Erythroblast (primary cell): Measurements from ENCODE around the gene HS3ST6.
"Not testable (repeated sequence)": the region's sequence is repeated elsewhere in the genome, so short reads cannot be mapped to it uniquely, and the experiment has no call there.

Experiments
- GATA1 ChIP-seq: IDR thresholded peaks from 2 replicates; pipeline ENCODE4 v1.6.1; 2011; ENCODE audit warnings: low read depth, mild to moderate bottlenecking, control low read depth, low read length, moderate library complexity
- POLR2A ChIP-seq: IDR thresholded peaks from 2 replicates; pipeline ENCODE4 v1.6.1; 2011; ENCODE audit warnings: mild to moderate bottlenecking, low read length

DNA sequence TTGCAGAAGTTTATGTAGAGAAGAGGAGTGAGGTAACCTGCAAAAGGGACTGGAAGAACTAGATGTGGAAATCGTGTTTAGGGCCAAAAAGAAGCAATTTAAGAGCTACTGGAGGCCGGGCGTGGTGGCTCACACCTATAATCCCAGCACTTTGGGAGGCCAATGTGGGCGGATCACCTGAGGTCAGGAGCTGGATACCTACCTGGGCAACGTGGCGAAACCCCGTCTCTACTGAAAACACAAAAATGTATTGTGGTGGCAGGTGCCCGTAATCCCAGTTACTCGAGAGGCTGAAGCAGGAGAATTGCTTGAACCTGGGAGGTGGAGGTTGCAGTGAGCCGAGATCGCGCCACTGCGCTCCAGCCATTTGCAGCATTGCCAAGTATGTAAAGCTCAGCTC is 42.1 kb downstream of the HS3ST6 start:
- not testable (repeated sequence) for TF ChIP-seq POLR2A, GATA1
